Stimulated activated CD4-positive, alpha-beta T cell treated with anti-CD3 and anti-CD28 coated beads, Interleukin-1b, Interleukin-23, amount 100 ng/mL, for 24 hours (primary cell): ENCODE results near the gene ATRN.

Source experiments
- DNase-seq, 4 experiments: peaks; one replicate each; pipeline ENCODE4 v3.0.0-alpha.2; 2020; ENCODE audit warnings: low read depth in 4 of 4, low spot score in 1 of 4

The ATRN gene

DNA sequence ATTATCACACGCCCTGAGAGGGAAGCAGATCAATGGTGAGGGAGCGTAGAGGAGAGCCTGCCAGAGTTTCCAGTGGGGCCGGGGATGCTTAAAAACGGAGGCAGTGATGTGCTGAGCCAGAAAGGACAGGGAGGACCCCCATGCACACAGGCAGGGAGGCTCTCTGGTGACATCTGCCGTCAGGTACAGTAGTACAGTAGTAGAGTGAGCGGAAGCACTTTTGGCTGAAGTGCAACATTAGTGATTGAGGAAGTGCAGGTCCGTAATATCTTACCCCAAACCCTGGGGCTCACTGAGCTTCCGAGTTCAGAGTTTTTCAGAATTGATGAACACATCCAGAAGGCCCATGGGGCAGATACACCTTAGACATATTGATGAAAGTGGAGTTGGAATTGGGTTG, 150.3 kb downstream of the ATRN start:
- no peak for DNase-seq

DNA sequence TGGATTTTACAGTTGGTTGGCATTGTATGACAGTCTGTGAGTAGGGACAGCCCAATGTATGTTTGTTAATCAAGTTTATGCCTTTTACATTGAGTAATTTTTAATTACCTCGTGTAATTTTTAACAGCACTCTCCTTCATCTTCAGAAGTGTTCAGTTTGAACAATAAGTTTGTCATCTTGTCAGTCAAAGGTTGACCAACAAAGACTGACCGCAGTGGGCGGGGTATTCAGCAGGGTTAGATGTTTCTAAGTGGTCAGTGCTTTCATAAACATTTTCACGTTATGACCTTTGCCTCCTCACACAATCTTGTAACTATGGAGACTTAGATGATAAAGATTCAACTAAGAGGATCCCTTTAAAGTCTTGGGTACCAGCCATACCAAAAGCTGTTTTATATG, 151.6 kb downstream of the ATRN start:
- no peak for DNase-seq

DNA sequence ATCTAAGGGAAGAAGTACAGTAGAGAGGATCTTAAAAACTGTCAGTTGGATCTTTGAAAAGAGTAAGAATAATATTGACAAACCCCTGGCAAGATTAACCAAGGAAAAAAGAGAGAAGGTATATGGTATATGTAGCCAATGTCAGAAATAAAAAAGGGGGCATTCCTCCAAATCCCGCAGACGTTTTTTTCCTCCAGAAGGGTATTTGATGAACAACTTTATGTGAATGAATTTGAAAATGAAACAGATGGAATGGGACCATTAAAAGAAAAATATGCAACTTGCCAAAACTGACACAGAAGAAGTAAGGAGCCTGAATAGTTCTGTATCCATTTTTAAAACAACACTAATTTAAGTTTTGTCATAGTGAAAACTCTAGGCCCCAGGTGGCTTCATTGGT, 156.7 kb downstream of the ATRN start:
- DNase-seq: no peak

DNA sequence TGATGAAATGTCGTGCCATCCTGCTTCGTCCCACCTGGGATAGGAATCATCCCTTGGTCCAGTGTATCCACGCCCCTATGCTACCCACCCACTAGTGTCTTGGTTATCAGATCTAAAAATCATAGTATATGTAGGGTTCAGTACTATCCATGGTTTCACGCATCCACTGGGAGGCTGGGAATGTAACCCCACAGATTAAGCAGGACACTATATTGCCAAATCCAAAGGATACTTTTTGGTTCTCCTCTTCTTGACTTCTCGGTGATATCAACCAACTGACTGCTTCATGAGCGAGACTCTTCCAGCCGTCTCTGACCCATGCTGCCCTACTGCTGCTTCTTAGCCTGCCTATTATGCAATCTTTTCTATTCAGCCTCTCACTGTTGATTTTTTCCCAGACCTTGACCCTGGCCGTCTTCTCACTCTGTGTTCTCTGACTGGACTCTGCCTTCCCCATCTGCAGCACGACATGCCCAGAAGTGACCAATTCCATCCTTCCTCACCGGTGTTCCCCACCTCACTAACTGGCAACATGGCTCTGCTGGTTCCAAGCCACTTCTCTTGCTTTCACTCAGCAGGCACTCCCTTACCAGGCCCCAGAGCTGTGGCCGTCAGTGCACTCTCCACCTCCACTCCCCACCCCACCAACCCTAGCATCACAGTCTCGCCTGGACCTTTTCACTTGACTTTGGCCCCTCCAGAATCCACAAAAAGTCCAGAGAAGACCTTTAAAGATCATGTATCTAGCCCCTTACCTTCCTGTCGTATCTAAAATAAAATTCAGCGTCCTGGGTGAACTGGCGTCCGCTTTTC, 157.9 kb downstream of the ATRN start:
- no peak for DNase-seq

DNA sequence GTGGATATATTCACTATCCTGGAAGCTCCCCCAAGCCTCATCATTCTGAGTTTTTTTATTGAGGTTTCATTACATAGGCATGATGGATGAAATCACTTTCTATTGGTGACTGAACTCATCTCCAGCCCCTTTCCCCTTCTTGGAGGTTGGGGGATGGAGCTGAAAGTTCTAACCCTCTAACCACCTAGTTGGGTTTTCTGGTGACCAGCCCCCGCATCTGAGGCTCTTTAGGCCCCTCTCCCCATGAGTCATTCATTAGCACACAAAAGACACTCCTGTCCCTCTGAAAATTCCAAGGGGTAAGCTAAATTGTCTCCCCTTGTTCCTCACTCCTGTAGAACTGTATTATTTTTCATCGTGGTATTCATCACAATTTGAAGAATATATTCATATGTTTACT, 159.1 kb downstream of the ATRN start:
- no peak for DNase-seq

DNA sequence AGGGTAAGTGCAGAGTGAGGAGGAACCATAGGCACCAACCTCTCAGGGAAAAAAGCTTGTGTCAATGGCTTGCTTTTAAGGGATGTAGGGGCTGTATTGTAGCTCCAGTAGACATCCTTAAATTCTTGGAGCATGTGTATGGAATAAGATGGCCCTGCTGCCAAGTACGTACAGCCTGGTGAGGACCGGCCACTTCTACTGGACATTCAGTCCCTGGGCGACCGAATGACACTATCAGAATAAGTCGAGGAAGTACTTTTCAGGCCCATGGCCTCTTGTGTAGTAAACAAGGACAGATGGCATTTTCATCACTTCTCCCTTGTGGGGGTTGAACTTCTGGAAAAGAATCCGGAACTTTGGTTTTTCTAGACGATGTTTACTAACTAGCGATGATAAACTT, 159.6 kb downstream of the ATRN start:
- DNase-seq: no peak

DNA sequence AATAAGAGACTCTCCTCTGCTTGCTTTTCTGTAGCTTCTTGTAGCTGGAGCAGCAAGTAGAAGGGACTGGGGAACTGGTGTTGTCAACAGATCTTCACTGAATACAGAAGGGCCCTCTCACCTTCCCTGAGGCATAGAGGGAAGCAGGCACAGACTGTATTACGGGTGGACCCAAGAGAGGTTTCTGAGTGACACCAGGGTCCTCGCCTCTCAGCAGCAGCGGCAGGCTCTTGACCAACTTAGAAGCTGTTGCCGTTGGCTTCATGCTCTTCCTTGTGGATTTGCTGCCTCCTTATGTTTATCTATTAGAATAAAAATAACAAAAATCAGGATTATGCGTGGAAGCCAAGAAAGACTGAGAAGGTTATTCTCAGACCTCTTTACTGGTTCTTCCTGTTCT, 160.7 kb downstream of the ATRN start:
- DNase-seq: no peak

DNA sequence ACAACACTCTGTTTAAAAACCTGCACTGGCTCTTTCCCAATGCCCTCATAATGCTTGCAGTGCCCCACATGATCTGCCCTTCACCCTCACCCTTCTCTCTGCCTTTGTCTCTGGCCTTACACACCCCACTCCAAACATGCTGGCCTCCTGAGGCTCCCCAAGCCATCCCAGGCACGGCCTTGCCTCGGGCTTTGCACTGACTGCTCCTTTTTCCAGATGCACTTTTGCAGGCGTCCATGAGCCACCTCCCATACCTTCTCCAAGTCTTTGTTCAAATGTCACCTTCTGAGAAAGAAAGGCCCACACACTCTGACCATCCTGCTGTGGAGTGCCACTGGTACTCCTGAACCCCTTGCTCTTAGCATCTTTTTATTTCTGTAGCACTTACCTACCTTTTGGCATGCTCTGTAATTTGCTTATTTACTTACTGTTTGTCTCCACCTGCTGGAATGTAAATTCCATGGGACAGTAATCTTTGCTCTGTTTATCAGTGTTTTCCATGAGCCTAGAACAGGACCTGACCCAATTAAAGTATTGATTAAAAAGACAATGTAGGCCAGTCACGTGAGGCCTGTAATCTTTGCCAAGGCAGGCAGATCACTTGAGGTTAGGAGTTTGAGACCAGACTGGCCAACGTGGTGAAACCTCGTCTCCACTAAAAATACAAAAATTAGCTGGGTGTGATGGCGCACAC, 161.6 kb downstream of the ATRN start:
- DNase-seq: no peak

DNA sequence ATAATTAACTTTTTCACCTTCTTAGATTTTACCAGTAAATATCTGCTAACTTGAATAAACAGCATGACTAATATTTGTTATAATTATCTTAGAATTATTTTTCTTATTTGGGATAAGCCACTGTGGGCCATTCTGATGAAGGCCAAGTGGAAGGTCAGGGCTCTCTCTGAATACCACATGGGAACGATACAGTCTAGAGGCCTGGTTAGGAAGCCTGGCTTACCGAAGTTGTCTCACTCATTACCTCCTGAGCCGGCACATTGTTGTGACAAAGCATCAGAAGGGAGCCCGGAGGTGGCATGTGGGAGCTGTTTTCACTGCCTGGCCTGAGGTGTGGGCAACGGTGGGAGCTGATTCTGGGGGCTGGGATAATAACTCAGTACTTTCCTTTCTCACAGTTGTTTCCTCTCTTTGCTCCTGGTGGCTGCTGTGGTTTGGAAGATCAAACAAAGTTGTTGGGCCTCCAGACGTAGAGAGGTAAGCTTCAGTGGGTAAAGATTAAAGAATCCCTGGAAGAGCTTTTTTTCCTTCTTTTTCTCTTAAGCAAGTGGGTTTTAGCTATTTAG, 163.2 kb downstream of the ATRN start:
- no peak for DNase-seq

DNA sequence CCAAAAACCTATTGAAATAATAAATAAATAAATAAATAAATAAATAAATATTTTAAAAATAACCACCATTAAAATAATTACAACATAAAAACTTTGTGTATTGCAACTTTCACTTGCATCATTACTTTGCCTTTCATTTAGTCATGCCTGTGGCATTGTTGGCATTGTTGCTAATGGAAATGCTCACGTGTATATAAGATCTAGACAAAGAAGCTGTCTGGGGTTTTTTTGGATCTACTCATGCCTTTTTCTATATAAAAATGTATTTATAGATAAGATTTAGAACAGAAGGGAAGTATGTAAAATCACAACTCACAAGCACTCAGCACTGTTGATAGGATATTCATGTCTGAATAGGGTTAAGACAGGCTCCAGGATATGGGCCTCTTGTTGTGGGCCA, 164.5 kb downstream of the ATRN start:
- no peak for DNase-seq

DNA sequence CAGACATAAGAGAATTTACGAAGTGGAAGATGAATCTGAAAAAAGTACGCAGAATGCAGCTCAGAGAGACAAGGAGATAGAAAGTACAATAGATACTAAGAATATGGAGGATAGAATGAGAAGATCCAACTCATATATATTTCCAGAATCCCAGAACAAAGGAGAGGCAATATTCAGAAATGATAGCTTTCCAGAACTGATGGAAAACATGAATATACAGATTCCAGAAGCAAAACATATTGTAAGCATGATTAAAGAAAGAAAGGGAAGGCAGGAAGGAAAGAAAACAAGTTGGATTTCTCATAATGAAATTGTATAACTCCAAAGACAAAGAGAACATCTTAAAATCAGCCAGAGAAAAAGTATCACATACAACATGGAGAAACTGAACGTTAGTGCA, 169.4 kb downstream of the ATRN start:
- DNase-seq: no peak

DNA sequence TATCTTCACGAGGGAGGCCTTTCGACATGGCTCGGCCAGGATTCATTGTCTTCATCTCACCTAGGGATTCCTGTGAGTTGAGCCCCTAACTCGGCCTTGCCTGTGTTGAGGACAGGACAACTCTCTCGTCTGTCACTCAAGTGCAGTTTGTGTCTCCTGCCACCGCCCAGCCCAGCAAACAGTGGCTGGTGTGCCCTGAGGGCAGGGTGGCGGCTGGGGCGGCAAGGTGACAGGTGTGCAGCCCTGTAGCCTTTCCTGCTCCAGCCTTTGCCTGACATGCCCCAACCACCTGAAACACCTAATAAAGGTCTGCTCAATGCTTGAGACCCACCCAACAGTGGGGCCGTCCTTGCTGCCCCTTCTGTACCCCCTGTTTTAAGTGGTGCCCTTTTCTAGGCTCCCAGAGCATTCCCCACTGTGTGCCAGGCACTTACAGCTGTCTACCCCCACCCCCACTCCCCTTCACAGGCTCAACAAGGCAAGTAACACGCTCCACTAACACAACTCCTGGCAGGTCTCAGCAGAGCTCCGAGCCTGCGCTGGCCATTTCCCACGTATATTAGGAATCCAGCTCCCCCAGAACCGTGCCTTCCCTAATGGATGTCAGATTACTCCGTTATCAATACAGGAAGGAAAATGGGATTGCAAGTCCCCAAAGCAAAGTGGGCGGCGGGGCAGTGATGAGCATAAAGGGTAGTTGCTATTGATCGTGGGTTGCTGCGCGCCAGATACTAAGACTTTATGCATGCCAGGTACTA, 174.7 kb downstream of the ATRN start:
- DNase-seq: no peak

DNA sequence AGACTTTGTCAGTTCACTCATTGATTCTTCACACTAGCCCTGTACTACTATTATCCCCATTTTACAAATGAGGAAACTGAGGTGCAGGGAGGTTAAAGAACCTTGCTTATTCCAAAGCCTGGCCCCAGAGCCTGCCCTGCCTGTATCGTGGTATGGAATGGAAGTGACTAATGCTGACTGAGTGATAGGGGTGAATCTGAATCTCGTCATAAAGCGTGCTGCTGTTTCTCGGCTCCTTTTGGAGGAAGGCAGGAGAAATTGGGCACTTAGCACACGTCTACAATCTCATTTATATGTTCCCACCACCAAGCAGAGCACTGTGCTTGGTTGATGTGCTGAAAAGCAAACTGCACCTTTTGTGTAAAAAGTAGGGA, 175.2 kb downstream of the ATRN start:
- no peak for DNase-seq

DNA sequence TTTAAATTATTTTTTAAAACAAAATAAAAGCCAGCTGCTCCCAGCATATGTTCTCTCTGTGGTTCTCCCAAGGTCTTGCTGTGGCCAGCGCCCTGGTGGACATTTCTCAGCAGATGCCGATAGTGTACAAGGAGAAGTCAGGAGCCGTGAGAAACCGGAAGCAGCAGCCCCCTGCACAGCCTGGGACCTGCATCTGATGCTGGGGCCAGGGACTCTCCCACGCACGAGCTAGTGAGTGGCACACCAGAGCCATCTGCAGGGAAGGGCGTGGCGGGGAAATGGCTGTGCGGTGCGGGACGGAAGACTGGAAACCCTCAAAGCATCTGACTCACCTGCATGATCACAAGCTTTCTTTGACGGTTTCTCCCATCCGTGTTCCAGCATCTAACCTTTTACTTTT, 175.8 kb downstream of the ATRN start:
- DNase-seq: no peak

DNA sequence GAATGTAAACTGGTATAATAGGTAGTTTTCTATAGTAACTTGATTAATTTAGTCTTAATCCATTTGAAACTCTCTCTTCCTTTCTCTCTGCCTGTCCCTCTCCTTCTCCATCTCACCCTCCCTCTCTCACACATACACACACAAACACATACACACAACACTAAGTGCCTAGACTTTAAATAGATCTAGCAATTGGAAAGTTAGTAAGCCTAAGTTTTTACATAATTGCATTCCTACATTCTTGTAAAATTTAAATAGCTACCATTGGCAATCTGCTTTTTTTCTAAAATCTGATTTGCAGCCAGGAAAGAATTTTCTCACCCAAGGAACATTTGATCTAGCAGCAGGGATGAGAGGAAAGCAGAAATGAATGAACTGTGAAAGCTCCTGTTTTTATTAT, 176.7 kb downstream of the ATRN start:
- no peak for DNase-seq

DNA sequence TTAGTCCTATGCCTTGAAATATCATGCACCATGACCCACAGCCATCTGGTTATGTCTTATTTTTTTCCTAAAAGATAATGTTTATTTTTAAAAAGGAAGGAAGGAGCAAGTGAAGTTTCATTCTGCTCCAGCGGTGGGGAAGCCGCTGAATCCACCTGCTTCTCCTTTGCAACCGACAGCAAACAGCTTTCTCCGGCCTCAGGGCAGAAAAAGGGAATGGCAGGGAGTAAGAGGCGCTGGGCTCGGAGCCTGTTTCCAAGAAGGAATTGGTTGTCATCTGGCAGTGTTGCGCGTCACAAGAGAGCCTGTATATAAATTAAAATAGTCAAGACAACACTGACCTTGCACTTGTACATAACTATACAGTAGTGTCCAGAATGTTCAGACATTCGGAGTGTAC, 178.1 kb downstream of the ATRN start:
- DNase-seq: no peak

DNA sequence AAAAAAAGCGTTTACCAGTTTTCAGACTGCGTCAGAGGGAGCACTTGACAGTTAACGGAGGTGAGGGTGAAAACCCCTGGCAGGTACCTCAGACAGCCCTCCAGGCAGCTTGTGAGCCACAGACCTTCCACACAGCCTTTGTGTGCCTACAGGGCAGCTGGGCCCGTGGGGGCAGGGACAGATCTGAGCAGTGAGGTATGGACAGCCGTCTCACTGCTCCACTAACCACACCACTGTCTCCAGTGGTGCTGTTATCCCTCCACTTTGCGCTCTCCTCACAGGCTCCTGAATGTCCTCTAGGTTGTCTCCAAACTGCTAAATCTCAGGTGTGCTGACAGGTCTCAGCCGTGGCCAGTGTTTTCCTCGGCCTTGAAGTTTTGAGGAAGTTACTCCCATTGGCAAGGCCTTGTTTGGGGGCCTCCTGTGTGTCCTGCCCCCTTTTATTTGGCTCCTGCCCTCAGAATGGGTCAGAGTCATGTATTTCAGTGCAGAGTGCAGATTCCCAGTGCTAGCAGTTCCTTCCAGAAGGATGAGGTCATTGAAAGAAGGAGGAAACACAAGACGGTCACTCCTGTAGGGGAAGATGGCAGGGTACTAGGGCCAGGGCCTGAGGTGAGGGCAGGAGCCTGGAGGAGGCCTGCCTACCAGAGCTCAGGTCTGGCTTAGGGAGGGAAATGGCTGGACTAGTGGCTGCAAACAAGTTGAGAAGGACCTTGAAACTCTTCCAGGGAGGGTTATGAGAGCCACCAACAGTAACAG, 180.6 kb downstream of the ATRN start:
- DNase-seq: no peak

DNA sequence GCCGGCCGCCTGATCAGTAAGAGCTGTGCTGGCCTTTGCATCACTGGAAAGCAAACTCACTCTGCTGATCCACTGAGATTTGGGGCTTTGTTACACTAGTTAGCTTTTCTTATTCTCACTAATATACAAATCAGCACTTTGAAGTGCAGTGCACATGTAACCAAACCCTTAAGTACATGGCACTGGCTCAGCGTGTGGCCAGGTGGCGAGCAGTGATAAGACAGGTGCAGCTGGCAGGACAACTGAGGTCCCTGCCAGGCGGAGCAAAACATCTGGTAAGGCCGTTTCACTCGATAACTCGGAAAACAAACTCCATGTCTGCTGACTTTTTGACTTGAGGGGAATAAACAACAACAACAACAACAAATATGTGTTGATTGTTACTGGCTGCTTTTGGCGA, 181.4 kb downstream of the ATRN start:
- no peak for DNase-seq

DNA sequence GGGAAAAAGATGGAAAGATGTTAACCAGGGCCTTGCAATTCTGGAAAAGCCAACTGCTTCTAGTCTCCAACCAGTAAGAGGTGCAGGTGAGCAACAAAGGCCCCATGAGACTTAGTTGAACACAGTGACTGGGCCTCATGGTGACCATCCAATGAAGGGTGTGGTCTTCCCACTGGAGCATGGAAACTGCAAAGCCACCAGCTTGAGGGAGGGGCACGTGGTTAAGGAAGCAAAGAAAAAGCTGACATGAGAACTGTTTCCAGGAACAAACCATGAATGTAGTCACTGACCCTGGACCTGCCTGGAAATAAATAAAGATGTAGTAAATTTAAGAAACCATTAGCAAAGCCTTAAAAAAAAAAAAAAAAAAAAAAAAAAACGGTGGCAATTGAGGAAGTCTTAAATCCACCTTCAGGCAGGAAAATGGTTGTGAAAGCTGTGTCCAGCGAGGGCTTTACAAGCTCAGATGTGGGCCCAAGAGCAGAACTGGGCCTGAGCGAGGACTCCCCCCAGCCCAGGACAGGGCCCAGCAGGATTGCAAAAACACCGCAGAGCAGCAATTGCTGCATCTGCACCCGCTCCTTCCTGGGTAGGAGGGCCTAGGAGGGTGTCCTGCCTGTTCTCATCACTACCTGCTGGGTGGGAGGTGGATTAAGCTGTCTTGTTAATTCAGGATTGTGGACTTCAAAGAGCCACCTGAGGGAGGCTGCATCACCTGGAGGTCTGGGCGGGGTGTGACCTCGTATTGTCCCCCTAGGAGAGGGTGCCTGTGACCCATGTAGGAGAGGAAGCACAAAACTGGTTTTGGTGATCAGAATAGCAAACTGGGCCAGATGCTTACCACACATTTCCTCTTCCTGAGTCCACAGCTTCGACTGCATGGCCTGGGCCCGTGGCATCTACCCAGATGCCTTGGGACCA, 182.1 kb downstream of the ATRN start:
- no peak for DNase-seq

DNA sequence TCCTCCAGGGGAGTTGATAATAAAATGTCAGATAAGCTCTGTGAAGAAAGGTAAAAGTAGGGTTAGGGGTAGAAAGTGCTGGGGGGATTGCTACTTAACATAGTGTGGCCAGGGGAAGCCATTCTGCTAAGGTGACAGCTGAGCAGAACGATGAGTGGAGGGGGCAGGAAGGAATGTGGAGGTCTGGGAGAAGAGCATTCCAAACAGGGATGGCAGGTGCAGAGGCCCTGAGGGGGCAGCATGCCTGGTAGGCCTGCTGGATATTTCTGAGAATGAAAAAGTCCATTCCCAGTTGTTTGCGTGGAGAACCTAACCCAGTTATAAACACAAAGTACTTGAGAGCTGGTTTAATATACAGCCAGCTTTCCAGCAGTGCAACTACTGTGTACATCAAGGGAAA, 183.1 kb downstream of the ATRN start:
- no peak for DNase-seq
